ENCODE data around the gene ACAA1.

The ACAA1 gene

GRCh38 chr3:38100498-38100897 lies 36.4 kb downstream of the ACAA1 start:
- DNase-seq (ENCODE audit: extremely low read depth, low read depth): no peak
- H3K4me3 ChIP-seq (replicated peaks; ENCODE audit: low read depth, low read length): no peak overlapping the region
- TF ChIP-seq CTCF (IDR thresholded peaks at IDR 0.05; ENCODE audit: low read depth, low read length, missing control alignments): no peak

DNA sequence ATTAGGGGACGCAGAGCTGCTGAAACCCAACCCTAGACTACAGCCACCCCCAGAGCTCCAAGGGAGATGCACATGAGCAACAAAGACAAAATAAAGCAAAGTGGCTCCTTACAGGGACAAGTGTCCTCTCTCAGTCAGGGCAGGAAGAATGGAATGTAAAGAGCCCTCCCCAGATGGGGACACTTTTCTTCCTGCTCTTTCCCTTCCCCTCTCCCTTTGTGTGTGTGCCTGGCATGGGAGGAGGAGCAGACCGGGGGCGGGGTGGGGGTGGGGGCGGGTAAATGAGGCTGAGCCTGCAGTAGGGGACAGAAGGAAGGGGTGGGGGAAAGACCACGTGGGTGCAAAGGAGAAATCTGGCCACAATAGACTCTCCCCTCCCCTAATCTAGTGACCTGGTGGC lies 37.4 kb downstream of the ACAA1 start:
- no peak overlapping the region for H3K4me3 ChIP-seq (replicated peaks; ENCODE audit: low read depth, low read length)
- DNase-seq (ENCODE audit: extremely low read depth, low read depth): no peak
- TF ChIP-seq CTCF (IDR thresholded peaks at IDR 0.05; ENCODE audit: low read depth, low read length, missing control alignments): no peak

DNA sequence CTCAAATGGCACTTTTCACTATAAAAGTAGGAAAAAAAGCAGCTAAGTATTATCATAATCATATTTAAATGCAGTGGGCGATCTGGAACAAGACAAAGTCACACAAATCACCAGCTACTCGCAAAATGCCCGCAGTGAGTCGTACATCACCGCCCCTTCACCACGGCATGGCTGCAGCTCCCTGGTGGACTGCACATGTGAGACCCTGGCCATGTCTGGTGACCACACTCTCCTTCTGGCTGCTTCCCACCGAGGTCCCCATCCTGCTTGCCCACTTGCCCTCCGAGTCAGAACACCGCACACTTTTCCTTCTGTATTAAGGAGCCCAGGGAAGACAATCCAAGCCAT lies 38.6 kb downstream of the ACAA1 start:
- no peak for TF ChIP-seq CTCF (IDR thresholded peaks at IDR 0.05; ENCODE audit: low read depth, low read length, missing control alignments)
- DNase-seq (ENCODE audit: extremely low read depth, low read depth): no peak
- H3K4me3 ChIP-seq (replicated peaks; ENCODE audit: low read depth, low read length): no peak overlapping the region

- H3K4me3 ChIP-seq (replicated peaks; ENCODE audit: low read depth, low read length): no peak overlapping the region
- no peak for DNase-seq (ENCODE audit: extremely low read depth, low read depth)
- TF ChIP-seq CTCF (IDR thresholded peaks at IDR 0.05; ENCODE audit: low read depth, low read length, missing control alignments): no peak
Observed at GRCh38 chr3:38097446-38098375, 39.2 kb downstream of the ACAA1 start.

DNA sequence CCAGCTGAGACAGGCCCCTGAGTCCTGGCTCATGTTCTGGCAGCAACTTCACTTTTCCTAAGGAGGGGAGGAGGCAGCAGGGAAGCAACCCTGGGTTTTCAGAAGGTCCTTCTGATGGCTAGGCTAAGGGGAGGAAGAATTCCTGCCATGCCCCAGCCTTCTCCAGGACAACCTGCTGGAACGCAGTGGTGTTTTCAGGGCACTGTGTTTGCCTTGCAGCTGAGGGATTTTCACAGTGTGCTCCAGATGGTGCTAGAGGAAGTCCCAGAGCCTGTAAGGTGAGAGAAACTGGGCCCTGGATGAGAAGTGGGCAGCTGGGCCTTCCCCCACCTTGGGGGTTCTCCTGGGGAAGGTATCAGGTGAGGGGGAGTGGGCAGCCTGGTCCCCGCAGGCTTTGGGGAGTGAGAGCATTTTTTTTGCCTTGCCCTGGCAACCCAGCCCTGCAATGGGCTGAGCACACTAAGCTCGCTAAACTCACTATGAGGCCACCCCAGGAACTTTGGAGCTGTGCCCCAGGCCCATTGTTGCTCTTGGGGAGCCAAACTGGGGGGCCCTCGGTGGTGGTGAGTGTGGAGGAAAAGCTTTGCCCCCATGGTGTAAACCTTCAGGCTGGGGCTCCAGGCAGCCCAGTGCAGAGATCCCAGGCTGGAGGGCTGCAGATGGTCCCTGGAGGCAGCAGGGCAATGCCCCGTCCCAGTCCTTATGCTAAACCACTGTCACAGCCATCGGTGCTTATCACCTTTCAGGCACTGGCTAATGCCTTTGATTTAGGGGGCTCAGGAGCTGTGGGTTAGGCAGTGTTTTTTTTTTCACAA lies 41.1 kb downstream of the ACAA1 start:
- DNase-seq (ENCODE audit: extremely low read depth, low read depth): no peak
- no peak for TF ChIP-seq CTCF (IDR thresholded peaks at IDR 0.05; ENCODE audit: low read depth, low read length, missing control alignments)
- no peak overlapping the region for H3K4me3 ChIP-seq (replicated peaks; ENCODE audit: low read depth, low read length)

GRCh38 chr3:38094999-38095398 lies 41.9 kb downstream of the ACAA1 start:
- no peak for DNase-seq (ENCODE audit: extremely low read depth, low read depth)
- no peak overlapping the region for H3K4me3 ChIP-seq (replicated peaks; ENCODE audit: low read depth, low read length)
- TF ChIP-seq CTCF (IDR thresholded peaks at IDR 0.05; ENCODE audit: low read depth, low read length, missing control alignments): no peak

Data from HFF-Myc (cell line).